H1 (cell line): ENCODE measurements around the gene ATPAF1. TPM values are rescaled to one million over a fixed set of nuclear protein-coding genes. Genes with fewer than 3 reads are reported as not detected.

Experiments used
- CTCF ChIA-PET: fragments of 300-600 bp; sonication (Branson Sonifier 250); formaldehyde crosslinking; loops from one replicate; lab custom pipeline; 2021; ENCODE audit not compliant: partially characterized antibody; lab: Charles Lee
- POLR2A ChIA-PET: fragments of 300-600 bp; sonication (Branson Sonifier 250); formaldehyde crosslinking; loops from one replicate; lab custom pipeline; 2021; ENCODE audit warnings: inconsistent platforms; ENCODE audit not compliant: partially characterized antibody; lab: Charles Lee
- DNase-seq, 2 experiments: peaks; one replicate each; pipeline versions ENCODE4 v3.0.0 to v3.0.0-alpha.2; 2010 to 2022; ENCODE audit warnings: low spot score in 2 of 2, low read depth in 1 of 2, mixed read lengths in 1 of 2
- FAIRE-seq: peaks from 2 replicates; lab custom pipeline; 2011; peaks lifted over from hg19 to GRCh38; lab: Jason Lieb, UNC
- H2AFZ ChIP-seq: 2 replicates; pipeline ENCODE4 v1.8.1; 2012; ENCODE audit warnings: low read length, inconsistent platforms
- H2AK5ac ChIP-seq: 2 replicates; pipeline ENCODE4 v1.6.1; 2013; ENCODE audit warnings: low read depth, low read length
- H2BK120ac ChIP-seq: replicated peaks from 2 replicates; pipeline ENCODE3; 2013; ENCODE audit warnings: low read depth, low read length, inconsistent platforms
- H2BK12ac ChIP-seq: 2 replicates; pipeline ENCODE4 v1.6.1; 2013; ENCODE audit warnings: low read depth, low read length
- H2BK15ac ChIP-seq: 2 replicates; pipeline ENCODE4 v1.6.1; 2013; ENCODE audit warnings: low read length
- H2BK20ac ChIP-seq: 2 replicates; pipeline ENCODE4 v1.6.1; 2013; ENCODE audit warnings: low read length
- H2BK5ac ChIP-seq: 2 replicates; pipeline ENCODE4 v1.6.1; 2013; ENCODE audit warnings: low read depth, low read length
- H3K14ac ChIP-seq: 2 replicates; pipeline ENCODE4 v1.6.1; 2013; ENCODE audit warnings: inconsistent platforms; ENCODE audit not compliant: insufficient read length
- H3K18ac ChIP-seq: 2 replicates; pipeline ENCODE4 v1.6.1; 2013; ENCODE audit warnings: low read length; ENCODE audit errors: extremely low read depth
- H3K23ac ChIP-seq: 2 replicates; pipeline ENCODE4 v1.6.1; 2013; ENCODE audit warnings: inconsistent platforms; ENCODE audit not compliant: insufficient read length
- H3K23me2 ChIP-seq: 2 replicates; pipeline ENCODE4 v1.6.1; 2013; ENCODE audit warnings: low read depth, low read length
- H3K27ac ChIP-seq: 2 replicates; pipeline ENCODE4 v1.6.1; 2011; ENCODE audit warnings: low read depth, low read length, inconsistent platforms
- H3K27me3 ChIP-seq, 4 experiments: replicated peaks in 1 of 4; 1 replicate in 1 of 4; 2 replicates in 3 of 4; pipeline versions ENCODE4 v1.6.1 to v1.8.1; 2011 to 2013; ENCODE audit warnings: low read length in 3 of 4, mild to moderate bottlenecking in 3 of 4, inconsistent platforms in 2 of 4, mixed read lengths in 2 of 4, moderate library complexity in 1 of 4; ENCODE audit not compliant: control insufficient read depth in 3 of 4, insufficient read depth in 3 of 4; ENCODE audit errors: extremely low read depth in 1 of 4
- H3K36me3 ChIP-seq, 4 experiments: 2 replicates each; pipeline versions ENCODE4 v1.6.1 to v1.8.1; 2011 to 2013; ENCODE audit warnings: mild to moderate bottlenecking in 4 of 4, low read length in 3 of 4, moderate library complexity in 2 of 4, control low read depth in 1 of 4, inconsistent platforms in 1 of 4; ENCODE audit not compliant: insufficient read depth in 4 of 4, control insufficient read depth in 2 of 4
- H3K4ac ChIP-seq: replicated peaks from 2 replicates; pipeline ENCODE3; 2013; ENCODE audit warnings: low read length, low read depth, mixed read lengths, inconsistent platforms; ENCODE audit not compliant: insufficient read length
- H3K4me1 ChIP-seq, 4 experiments: replicated peaks in 1 of 4; 1 replicate in 1 of 4; 2 replicates in 3 of 4; pipeline versions ENCODE4 v1.6.1 to v1.8.1; 2011 to 2013; ENCODE audit warnings: low read length in 3 of 4, inconsistent platforms in 2 of 4, mixed read lengths in 1 of 4; ENCODE audit not compliant: insufficient read depth in 4 of 4, control insufficient read depth in 3 of 4
- H3K4me2 ChIP-seq, 2 experiments: 2 replicates each; pipeline versions ENCODE4 v1.6.1 to v1.8.1; 2011 to 2013; ENCODE audit warnings: low read depth in 2 of 2, low read length in 2 of 2, control low read depth in 1 of 2, inconsistent platforms in 1 of 2, mild to moderate bottlenecking in 1 of 2; ENCODE audit not compliant: insufficient read depth in 1 of 2
- H3K4me3 ChIP-seq, 4 experiments: fragments of 200-600, 300-600 bp in 1 of 4; sonication (generic), shearing (Covaris generic), sonication (Bioruptor Twin) in 1 of 4; 2 replicates each; pipeline versions ENCODE4 v1.5.1 to v1.8.1; 2011 to 2016; ENCODE audit warnings: low read length in 4 of 4, low read depth in 3 of 4, control low read depth in 2 of 4, inconsistent platforms in 2 of 4, mild to moderate bottlenecking in 2 of 4, mixed read lengths in 1 of 4, moderate library complexity in 1 of 4; ENCODE audit not compliant: insufficient read depth in 2 of 4; ENCODE audit errors: extremely low read depth in 1 of 4
- H3K56ac ChIP-seq: replicated peaks from 2 replicates; pipeline ENCODE3; 2013; ENCODE audit warnings: low read depth, mild to moderate bottlenecking, mixed read lengths, low read length, inconsistent platforms; ENCODE audit not compliant: insufficient read length
- H3K79me1 ChIP-seq: 2 replicates; pipeline ENCODE4 v1.6.1; 2013; ENCODE audit warnings: low read depth, low read length, control low read depth
- H3K79me2 ChIP-seq, 2 experiments: 2 replicates each; pipeline versions ENCODE4 v1.6.1 to v1.8.1; 2012 to 2013; ENCODE audit warnings: low read length in 2 of 2, mild to moderate bottlenecking in 2 of 2, inconsistent platforms in 1 of 2; ENCODE audit not compliant: insufficient read depth in 2 of 2, control insufficient read depth in 1 of 2
- H3K9ac ChIP-seq, 4 experiments: replicated peaks in 1 of 4; 1 replicate in 1 of 4; 2 replicates in 3 of 4; pipeline versions ENCODE4 v1.6.1 to v1.8.1; 2011 to 2013; ENCODE audit warnings: low read depth in 3 of 4, low read length in 3 of 4, control low read depth in 2 of 4, mild to moderate bottlenecking in 2 of 4, moderate library complexity in 2 of 4, inconsistent platforms in 1 of 4; ENCODE audit errors: extremely low read depth in 1 of 4
- H3K9me3 ChIP-seq, 2 experiments: 2 replicates each; pipeline versions ENCODE4 v1.6.1 to v1.8.1; 2012 to 2013; ENCODE audit warnings: mild to moderate bottlenecking in 2 of 2, moderate library complexity in 2 of 2, control low read depth in 1 of 2, inconsistent platforms in 1 of 2, low read depth in 1 of 2, low read length in 1 of 2, mixed read lengths in 1 of 2; ENCODE audit not compliant: insufficient read depth in 2 of 2
- H4K20me1 ChIP-seq, 2 experiments: replicated peaks in 1 of 2; 2 replicates each; pipeline versions ENCODE3 to v1.8.1; 2011 to 2013; ENCODE audit warnings: inconsistent platforms in 2 of 2, low read length in 2 of 2, mild to moderate bottlenecking in 1 of 2; ENCODE audit not compliant: insufficient read depth in 2 of 2, control insufficient read depth in 1 of 2
- H4K5ac ChIP-seq: 2 replicates; pipeline ENCODE4 v1.6.1; 2013; ENCODE audit warnings: low read length, low read depth, mixed read lengths, inconsistent platforms; ENCODE audit not compliant: insufficient read length
- H4K8ac ChIP-seq: 2 replicates; pipeline ENCODE4 v1.8.0; 2013; ENCODE audit warnings: mild to moderate bottlenecking, moderate library complexity, low read length, inconsistent platforms; ENCODE audit not compliant: insufficient read depth; ENCODE audit errors: extremely low read depth
- H4K91ac ChIP-seq: replicated peaks from 2 replicates; pipeline ENCODE3; 2013; ENCODE audit warnings: low read length, mixed read lengths, inconsistent platforms; ENCODE audit not compliant: insufficient read length
- BCL11A ChIP-seq, 2 experiments: IDR thresholded peaks; one replicate each; pipeline ENCODE4 v1.6.1; 2011; ENCODE audit warnings: low read depth in 2 of 2, low read length in 2 of 2, mild to moderate bottlenecking in 2 of 2
- CBX8 ChIP-seq: fragments of 300-800, 300-1000 bp; sonication (generic); IDR thresholded peaks from 2 replicates; pipeline ENCODE4 v1.7.1; 2016; ENCODE audit warnings: low read depth, low read length, borderline replicate concordance
- EZH2 ChIP-seq: fragments of 200-600 bp; sonication (generic); IDR thresholded peaks from 2 replicates; pipeline ENCODE4 v1.7.1; 2012; ENCODE audit warnings: low read depth, mild to moderate bottlenecking, moderate library complexity, low read length, inconsistent platforms; ENCODE audit not compliant: severe bottlenecking
- GTF2F1 ChIP-seq: IDR thresholded peaks from 2 replicates; pipeline ENCODE4 v1.6.1; 2012; ENCODE audit warnings: low read depth, low read length, improper control_type of control experiment, borderline replicate concordance
- HDAC2 ChIP-seq, 2 experiments: fragments of 300-600 bp in 1 of 2; sonication (generic) in 1 of 2; IDR thresholded peaks; 2 replicates each; pipeline ENCODE4 v1.6.1; 2011 to 2012; ENCODE audit warnings: low read depth in 2 of 2, low read length in 2 of 2, mild to moderate bottlenecking in 2 of 2, moderate library complexity in 2 of 2, borderline replicate concordance in 1 of 2, inconsistent platforms in 1 of 2
- KDM5A ChIP-seq: fragments of 200-600 bp; IDR thresholded peaks from 2 replicates; pipeline ENCODE4 v1.7.1; 2012; ENCODE audit warnings: mild to moderate bottlenecking, low read length, inconsistent platforms, mixed read lengths
- MAFK ChIP-seq: IDR thresholded peaks from 2 replicates; pipeline ENCODE4 v1.6.1; 2012; ENCODE audit warnings: low read depth, mild to moderate bottlenecking, improper control_type of control experiment, low read length
- TBP ChIP-seq: IDR thresholded peaks from 2 replicates; pipeline ENCODE4 v1.6.1; 2011; ENCODE audit warnings: low read depth, low read length, improper control_type of control experiment
- YY1 ChIP-seq: IDR thresholded peaks from 2 replicates; pipeline ENCODE4 v1.6.1; 2011; ENCODE audit warnings: low read depth, mild to moderate bottlenecking, low read length
- polyA plus RNA-seq, 7 experiments: library from polyadenylated mRNA; depleted of rRNA in 3 of 7; stranded (reverse) in 5 of 7; unstranded in 2 of 7; fragments of >200 nt in 5 of 7; fragments of 200-250 nt in 2 of 7; gene quantifications; 1 replicate in 5 of 7; 2 replicates in 1 of 7; 4 replicates in 1 of 7; pipeline versions ENCODE4 v1.2.1 to v1.2.3, GENCODE V29; 2011 to 2013; ENCODE audit warnings: missing spikeins in 2 of 7, mixed read lengths in 2 of 7
- total RNA-seq: library from RNA; stranded (reverse); fragmentation: NEBNext Ultra II Directional; extraction: Animal tissue kit (Norgen Biotek cat#: 25700); gene quantifications from 2 replicates; pipeline ENCODE4 v1.2.1, GENCODE V29; 2021

The ATPAF1 gene
- total and polyA plus RNA-seq, 2 of the 8 experiments (the other 6 are each of a cell fraction or from before 2014, with no cell fraction given): 46.7 to 55.9 TPM

GRCh38 chr1:46643368-46643775 is 24.8 kb downstream of the ATPAF1 start:
- Histone ChIP-seq H2BK12ac (no peak overlapping the region), H4K5ac (no peak overlapping the region)
- no peak for FAIRE-seq
- TF ChIP-seq TBP: no peak
- TF ChIP-seq KDM5A: no peak
- no peak for TF ChIP-seq HDAC2 (IDR thresholded peaks at IDR 0.05; ENCODE audit: borderline replicate concordance in 1 of 2, low read depth in 2 of 2, low read length in 2 of 2)
- TF ChIP-seq BCL11A (IDR thresholded peaks at IDR 0.05; ENCODE audit: low read depth in 2 of 2, low read length in 2 of 2): no peak
- no peak for TF ChIP-seq CBX8
- TF ChIP-seq GTF2F1: no peak
- TF ChIP-seq EZH2: no peak
- no peak for TF ChIP-seq MAFK
- no peak for TF ChIP-seq YY1

More at GRCh38 chr1:46643368-46643775, 24.8 kb downstream of the ATPAF1 start:
- no peak overlapping the region for H4K8ac ChIP-seq
- no peaks in the 10 kb centered on the region for H3K9me3 ChIP-seq
- no peak overlapping the region for H4K91ac ChIP-seq
- H2BK20ac ChIP-seq: no peak overlapping the region
- H3K4ac ChIP-seq: no peak overlapping the region
- H3K79me2 ChIP-seq: no peaks in the 10 kb centered on the region
- H2BK15ac ChIP-seq: no peak overlapping the region
- no peak overlapping the region for H3K4me2 ChIP-seq
- POLR2A ChIA-PET: interaction anchor here (1.1 to 2.6 kb wide), 2 partner anchors 9 kb away, joined by 3 to 10 read pairs; no protein-coding TSS in a partner anchor
- CTCF ChIA-PET: interaction anchor here (0.8 to 1.5 kb wide), 3 partner anchors 21 to 94 kb away, joined by 4 read pairs; partner anchors contain the start of gene MKNK1
- H3K23me2 ChIP-seq: no peaks in the 10 kb centered on the region
- no peak overlapping the region for H3K23ac ChIP-seq
- no peak overlapping the region for H3K9ac ChIP-seq
- H4K20me1 ChIP-seq: no peaks in the 10 kb centered on the region
- DNase-seq: no peak
- no peaks in the 10 kb centered on the region for H3K4me1 ChIP-seq
- H3K36me3 ChIP-seq: peaks cover 0 to 6% (median 1%) of the 10 kb centered on the region in 4 experiments; a peak in 3 of 8 replicates
- no peak overlapping the region for H2BK5ac ChIP-seq
- no peak overlapping the region for H3K14ac ChIP-seq
- no peak overlapping the region for H3K18ac ChIP-seq
- H2AK5ac ChIP-seq: no peak overlapping the region
- no peak overlapping the region for H3K4me3 ChIP-seq
- H2BK120ac ChIP-seq: no peak overlapping the region
- H3K56ac ChIP-seq: no peak overlapping the region
- H3K27me3 ChIP-seq: no peaks in the 10 kb centered on the region
- no peak overlapping the region for H2AFZ ChIP-seq
- no peaks in the 10 kb centered on the region for H3K79me1 ChIP-seq
- H3K27ac ChIP-seq: no peak overlapping the region
